Neural progenitor cell (in vitro differentiated cells): Measurements from ENCODE around the gene ADA.

Source experiments
- EZH2 ChIP-seq: fragments of 200-600 bp; sonication (generic); IDR thresholded peaks from 2 replicates; pipeline ENCODE4 v1.6.1; 2017; ENCODE audit warnings: antibody characterized with exemption, mild to moderate bottlenecking, moderate library complexity
- EZH2phosphoT487 ChIP-seq: fragments of 200-600 bp; sonication (generic); IDR thresholded peaks from 2 replicates; pipeline ENCODE4 v1.6.1; 2017; ENCODE audit warnings: antibody characterized with exemption
- TF ChIP-seq, protein P1 (sequence below): fragments of 200-600 bp; sonication (generic); IDR thresholded peaks from 2 replicates; pipeline ENCODE4 v1.5.1; 2017; ENCODE audit warnings: antibody characterized with exemption, mild to moderate bottlenecking

DNA sequence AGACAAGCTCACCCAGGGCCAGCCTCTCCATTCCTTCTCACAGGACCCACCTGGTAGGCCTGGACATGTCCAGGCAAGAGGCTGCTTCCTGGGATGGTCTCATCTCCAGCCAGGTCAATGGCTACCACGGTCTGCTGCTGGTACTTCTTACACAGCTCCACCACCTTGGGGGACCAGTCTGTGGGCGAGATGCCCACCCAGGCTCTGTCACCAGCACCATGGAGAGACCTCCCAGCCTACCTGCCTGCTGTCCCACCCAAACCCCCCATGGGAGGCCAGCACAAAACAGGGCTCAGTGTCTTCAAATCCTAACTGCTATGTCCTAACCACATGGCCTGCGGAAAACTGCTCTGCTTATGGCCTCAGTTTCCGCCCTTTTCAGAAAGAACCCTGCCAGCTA is 27.3 kb downstream of the ADA start:
- TF ChIP-seq, protein P1, sequence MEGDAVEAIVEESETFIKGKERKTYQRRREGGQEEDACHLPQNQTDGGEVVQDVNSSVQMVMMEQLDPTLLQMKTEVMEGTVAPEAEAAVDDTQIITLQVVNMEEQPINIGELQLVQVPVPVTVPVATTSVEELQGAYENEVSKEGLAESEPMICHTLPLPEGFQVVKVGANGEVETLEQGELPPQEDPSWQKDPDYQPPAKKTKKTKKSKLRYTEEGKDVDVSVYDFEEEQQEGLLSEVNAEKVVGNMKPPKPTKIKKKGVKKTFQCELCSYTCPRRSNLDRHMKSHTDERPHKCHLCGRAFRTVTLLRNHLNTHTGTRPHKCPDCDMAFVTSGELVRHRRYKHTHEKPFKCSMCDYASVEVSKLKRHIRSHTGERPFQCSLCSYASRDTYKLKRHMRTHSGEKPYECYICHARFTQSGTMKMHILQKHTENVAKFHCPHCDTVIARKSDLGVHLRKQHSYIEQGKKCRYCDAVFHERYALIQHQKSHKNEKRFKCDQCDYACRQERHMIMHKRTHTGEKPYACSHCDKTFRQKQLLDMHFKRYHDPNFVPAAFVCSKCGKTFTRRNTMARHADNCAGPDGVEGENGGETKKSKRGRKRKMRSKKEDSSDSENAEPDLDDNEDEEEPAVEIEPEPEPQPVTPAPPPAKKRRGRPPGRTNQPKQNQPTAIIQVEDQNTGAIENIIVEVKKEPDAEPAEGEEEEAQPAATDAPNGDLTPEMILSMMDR: no peak
- TF ChIP-seq EZH2 (no peak), EZH2phosphoT487 (no peak)
